Uterus (tissue), 2 donors: Measurements from ENCODE around the gene ESRRG.

Source experiments
- CTCF ChIP-seq, 4 experiments: fragments of 200-600 bp in 2 of 4; fragments of 450-650 bp in 2 of 4; sonication (generic) in 2 of 4; IDR thresholded peaks; one replicate each; pipeline ENCODE4 v1.5.1; 2016 to 2019; ENCODE audit warnings: antibody characterized with exemption in 4 of 4, mild to moderate bottlenecking in 2 of 4, moderate library complexity in 1 of 4
- POLR2A ChIP-seq, 2 donors: fragments of 450-650 bp; IDR thresholded peaks; one replicate each; pipeline ENCODE4 v1.6.1; 2016; ENCODE audit warnings: antibody characterized with exemption in 2 of 2, mild to moderate bottlenecking in 1 of 2, moderate library complexity in 1 of 2

GRCh38 chr1:216651826-216652418, 71.3 kb downstream of the ESRRG start:
- TF ChIP-seq CTCF (IDR thresholded peaks at IDR 0.05) (no peak), POLR2A (IDR thresholded peaks at IDR 0.05) (no peak)
